HG03460 (cell line): Measurements from ENCODE around the gene FIGN.

Source experiments
- ATAC-seq: cut with Tn5 transposase; IDR thresholded peaks from one replicate; pipeline ENCODE4 v1.9.1; 2021; ENCODE audit not compliant: unreplicated experiment

FIGN gene

GRCh38 chr2:163667064-163667887, 68.5 kb downstream of the FIGN start:
- no peak for ATAC-seq

DNA sequence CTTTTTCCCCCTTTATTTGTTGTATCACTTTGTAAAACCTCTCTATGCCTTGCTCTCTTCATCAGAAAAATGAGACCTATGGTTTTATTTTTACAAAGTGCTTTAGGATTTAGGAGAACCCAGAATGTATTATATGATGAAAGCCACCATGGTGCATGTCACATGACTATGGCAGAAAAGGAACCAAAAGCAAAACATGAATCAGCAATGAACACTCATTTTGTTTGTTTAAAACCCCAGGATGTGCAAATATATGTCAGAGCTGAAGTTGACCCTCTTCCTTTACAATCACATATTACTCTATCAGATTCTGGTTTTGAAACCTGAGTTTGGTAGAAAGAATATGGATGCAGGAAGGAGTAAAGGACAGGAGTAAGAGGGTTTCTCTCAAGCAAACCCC, 70.0 kb downstream of the FIGN start:
- no peak for ATAC-seq

DNA sequence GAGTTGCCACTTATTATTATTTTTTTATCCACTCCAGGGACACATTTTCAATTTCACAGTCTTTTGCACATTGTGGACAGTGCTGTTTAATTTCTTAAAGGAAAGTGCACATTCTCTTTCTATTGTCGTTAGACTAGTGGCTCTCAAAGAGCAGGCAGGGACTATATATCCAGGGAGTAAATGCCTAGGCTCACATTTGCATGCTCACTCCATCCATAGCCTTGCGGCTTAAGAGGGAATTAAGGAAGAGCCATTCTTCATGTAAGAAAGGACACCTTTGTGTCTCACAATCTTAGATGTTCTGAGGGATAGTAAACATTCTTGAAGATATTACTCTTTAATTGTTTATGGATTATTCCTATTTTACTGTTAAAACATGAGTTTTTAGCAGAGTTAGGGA, 70.8 kb downstream of the FIGN start:
- no peak for ATAC-seq

- no peak for ATAC-seq
Measured at GRCh38 chr2:163664610-163665009, 71.2 kb downstream of the FIGN start.

DNA sequence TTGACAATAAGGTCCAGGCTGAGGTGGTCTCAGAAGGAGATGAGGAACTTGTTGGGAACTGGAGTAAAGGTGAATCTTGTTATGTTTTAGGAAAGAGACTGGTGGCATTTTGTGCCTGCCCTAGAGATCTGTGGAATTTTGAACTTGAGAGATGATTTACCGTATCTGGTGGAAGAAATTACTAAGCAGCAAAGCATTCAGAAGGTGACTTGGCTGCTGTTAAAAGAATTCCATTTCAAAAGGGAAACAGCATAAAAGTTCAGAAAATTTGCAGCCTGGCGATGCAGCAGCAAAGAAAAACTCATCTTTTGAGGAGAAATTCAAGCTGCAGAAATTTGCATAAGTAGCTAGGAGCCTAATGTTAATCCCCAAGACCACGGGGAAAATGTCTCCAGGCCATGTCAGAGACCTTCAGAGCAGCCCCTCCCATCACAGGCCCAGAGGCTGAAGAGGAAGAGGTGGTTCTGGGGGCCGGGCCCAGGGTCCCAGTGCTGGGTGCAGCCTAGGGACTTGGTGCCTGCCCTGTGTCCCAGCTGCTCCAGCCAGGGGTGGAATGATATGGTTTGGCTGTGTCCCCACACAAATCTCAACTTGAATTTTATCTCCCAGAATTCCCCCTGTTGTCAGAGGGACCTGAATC, 73.5 kb downstream of the FIGN start:
- no peak for ATAC-seq

DNA sequence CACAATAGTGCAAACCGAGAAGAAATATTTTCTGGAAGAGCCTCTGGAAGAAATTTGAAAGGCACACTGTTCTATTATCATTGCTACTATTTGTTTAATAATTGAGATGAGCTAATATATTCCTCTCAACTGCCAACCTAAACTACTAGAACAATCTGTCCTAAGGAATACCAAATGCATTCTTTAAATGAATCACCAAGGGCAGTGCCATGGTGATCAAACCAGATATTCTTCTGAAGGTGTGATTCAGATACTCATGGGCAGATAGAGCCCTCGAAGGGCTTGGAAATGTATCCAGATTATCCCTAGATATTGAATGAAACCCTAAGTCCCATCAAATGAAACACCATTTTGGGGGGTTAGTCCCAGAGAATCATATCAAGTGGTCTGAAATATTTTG, 76.6 kb downstream of the FIGN start:
- ATAC-seq = no peak

GRCh38 chr2:163658556-163658955, 77.3 kb downstream of the FIGN start:
- no peak for ATAC-seq

DNA sequence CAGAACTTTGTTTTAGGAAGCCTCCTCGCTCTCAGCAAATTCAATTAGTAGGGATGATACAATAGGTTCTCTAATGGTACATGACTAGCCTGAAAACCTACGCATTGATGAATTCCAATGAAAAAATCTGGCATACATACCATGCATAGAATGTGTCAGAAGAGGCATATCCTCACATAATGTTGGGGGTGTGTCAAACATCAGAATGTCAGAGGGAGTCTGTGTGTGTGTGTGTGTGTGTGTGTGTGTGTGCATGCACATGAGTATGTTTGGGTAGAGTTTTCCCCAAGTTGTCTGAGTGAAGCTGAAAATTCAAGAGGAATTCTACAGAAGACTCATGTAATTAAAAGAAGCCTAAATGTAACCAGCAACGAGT, 78.5 kb downstream of the FIGN start:
- no peak for ATAC-seq

GRCh38 chr2:163656622-163657280, 79.1 kb downstream of the FIGN start:
- no peak for ATAC-seq

- no peak for ATAC-seq
Measured at GRCh38 chr2:163655667-163656066, 80.1 kb downstream of the FIGN start.

- no peak for ATAC-seq
Measured at GRCh38 chr2:163652751-163653150, 83.1 kb downstream of the FIGN start.

DNA sequence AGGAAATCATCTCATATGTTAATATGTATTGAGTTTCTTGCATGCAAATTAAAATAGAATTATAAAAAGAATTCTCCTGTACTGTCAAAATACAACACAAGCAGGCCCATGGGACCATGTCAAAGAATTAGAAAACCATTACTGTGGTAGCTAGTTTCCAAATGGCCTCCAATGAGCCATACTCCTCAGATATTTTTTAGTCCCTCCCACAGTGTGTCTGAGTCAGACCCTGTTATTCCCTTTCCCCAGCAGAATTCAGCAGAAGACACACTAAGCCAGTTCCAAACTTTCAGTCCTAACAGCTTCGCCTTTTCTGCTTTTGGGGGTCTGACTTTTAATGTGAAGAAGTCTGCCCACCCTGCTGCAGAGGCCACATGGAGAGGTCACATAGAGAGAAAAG, 86.7 kb downstream of the FIGN start:
- ATAC-seq = no peak

DNA sequence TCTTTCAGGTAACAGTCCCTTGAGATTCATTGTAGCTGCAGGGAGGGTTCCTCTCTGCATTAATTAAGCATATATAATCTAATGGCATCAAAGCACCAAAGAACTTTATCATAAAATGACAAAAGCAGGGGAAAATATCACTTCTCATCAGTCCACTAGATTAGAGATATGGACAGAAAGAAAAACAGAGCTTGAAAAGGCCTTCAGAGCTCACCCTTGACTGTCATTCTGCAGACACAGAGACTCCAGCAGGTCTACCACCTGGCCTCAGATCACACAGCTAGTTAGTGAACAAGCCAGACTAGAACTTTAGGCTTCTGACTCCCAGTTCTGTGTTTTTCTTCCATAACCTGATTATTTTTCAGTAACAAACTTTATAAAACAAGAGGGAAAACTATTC, 88.5 kb downstream of the FIGN start:
- ATAC-seq = no peak

GRCh38 chr2:163646687-163647086, 89.1 kb downstream of the FIGN start:
- ATAC-seq = no peak

- ATAC-seq = no peak
Measured at GRCh38 chr2:163644238-163644637, 91.6 kb downstream of the FIGN start.

DNA sequence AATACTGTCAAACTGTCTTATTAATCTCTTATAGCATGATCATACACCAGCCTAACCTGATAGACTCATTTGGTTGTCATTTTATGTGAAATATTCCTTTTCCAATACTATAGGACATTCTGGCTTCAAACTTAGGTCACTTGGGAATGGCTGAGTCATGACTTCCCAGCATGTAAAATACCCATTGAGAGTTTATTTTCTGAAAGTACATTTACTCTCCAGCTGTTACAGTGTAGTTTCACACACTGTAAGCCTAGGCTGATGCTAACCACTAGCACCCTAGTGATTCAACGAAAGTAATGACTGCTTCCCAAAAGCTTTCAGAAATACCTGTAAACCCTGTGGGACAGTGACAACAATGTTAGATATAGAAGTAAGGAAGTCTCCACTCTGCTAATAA, 93.8 kb downstream of the FIGN start:
- ATAC-seq = no peak

GRCh38 chr2:163640542-163641193, 95.1 kb downstream of the FIGN start:
- ATAC-seq = no peak

- ATAC-seq = no peak
Measured at GRCh38 chr2:163637871-163638270, 97.9 kb downstream of the FIGN start.

GRCh38 chr2:163633291-163633690, 102.5 kb downstream of the FIGN start:
- no peak for ATAC-seq

- no peak for ATAC-seq
Measured at GRCh38 chr2:163630836-163631235, 105.0 kb downstream of the FIGN start.

DNA sequence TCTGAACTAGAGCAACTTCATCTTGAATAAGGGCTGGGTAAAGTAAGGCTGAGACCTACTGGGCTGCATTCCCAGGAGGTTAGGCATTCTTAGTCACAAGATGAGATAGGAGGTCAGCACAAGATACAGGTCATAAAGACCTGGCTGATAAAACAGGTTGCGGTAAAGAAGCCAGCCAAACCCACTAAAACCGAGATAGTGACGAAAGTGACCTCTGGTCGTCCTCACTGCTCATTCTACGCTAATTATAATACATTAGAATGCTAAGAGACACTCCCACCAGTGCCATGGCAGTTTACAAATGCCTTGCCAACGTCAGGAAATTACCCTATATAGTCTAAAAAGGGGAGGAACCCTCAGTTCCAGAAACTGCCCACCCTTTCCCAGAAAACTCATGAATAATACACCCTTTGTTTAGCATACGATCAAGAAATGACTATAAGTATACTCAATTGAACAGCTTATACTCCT, 109.1 kb downstream of the FIGN start:
- no peak for ATAC-seq

- no peak for ATAC-seq
Measured at GRCh38 chr2:163626208-163626607, 109.6 kb downstream of the FIGN start.
